ENCODE measurements around the gene PIWIL4. TPM values are rescaled to one million over a fixed set of nuclear protein-coding genes. Genes with fewer than 3 reads are reported as not detected.

Gene PIWIL4
- polyA plus RNA-seq, 1 of the 3 experiments (the other 2 are of a cell fraction), result 1.7 TPM

- WGBS (ENCODE audit: low lambda C conversion rate), result 67% methylated on average over 2 of the region's 2 CpGs
These were observed 21.3 kb downstream of the PIWIL4 start for GRCh38 chr11:94588366-94588942.

DNA sequence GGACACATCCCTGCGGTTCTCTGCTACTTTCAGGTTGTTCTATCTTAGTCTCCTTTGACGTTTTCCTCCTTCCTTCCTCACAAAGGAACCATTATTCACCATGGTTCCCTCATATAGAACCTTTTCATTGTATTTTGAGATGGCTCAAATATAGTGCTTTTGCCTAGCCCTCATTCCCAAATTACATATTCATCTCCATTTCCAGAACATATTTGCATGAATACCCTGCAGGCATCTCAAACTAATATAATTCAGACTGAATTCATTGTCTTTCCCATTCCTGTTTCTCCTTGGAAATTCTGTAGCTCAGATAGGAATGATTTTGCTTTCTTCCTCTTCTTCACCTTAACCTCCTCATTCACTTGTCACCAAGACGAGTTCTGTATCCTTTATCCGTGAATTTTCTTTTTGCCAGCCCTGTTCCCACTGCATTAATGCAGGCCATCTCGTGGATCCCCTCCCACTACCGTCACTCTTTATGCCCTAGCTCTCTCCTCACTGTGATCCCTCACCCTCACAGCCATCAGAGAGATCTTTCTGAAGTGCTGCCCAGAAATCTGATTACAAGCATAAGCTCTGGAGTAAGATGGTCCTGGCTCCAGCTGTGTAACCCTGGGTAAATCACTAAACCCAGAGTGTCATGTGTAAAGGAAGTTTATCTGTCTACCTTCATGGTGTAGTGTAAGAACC is 23.3 kb downstream of the PIWIL4 start:
- CTCF ChIA-PET, result interaction anchor here (1.0 to 1.8 kb wide), 2 partner anchors 33 to 307 kb away, joined by 4 to 5 read pairs; no protein-coding TSS in a partner anchor
- no peaks in the 10 kb centered on the region for H3K79me2 ChIP-seq (ENCODE audit: insufficient read depth)
- no peaks in the 10 kb centered on the region for H4K20me1 ChIP-seq (ENCODE audit: insufficient read depth)
- H3K9ac ChIP-seq, result no peak overlapping the region
- no peaks in the 10 kb centered on the region; a peak in 1 of 4 replicates for H3K4me1 ChIP-seq (ENCODE audit: control insufficient read depth in 1 of 2, insufficient read depth in 2 of 2, low read depth in 1 of 2, low read length in 1 of 2)
- no peak overlapping the region for H3K4me3 ChIP-seq (ENCODE audit: low read depth in 2 of 2, low read length in 1 of 2)
- no peaks in the 10 kb centered on the region for H3K9me2 ChIP-seq
- H2AFZ ChIP-seq (ENCODE audit: low read depth), result no peak overlapping the region
- WGBS (ENCODE audit: low lambda C conversion rate), result 70% methylated on average over 6 of the region's 6 CpGs
- no peaks in the 10 kb centered on the region for H3F3A ChIP-seq (replicated peaks; ENCODE audit: insufficient read depth)
- no peaks in the 10 kb centered on the region for H3K36me3 ChIP-seq (replicated peaks in 1 of 2; ENCODE audit: control insufficient read depth in 1 of 2, insufficient read depth in 2 of 2, low read length in 1 of 2)
- DNase-seq, result no peak
- no peak overlapping the region for H3K27ac ChIP-seq (ENCODE audit: low read depth in 2 of 2, low read length in 1 of 2)
- H3K9me3 ChIP-seq, result no peaks in the 10 kb centered on the region
- no peaks in the 10 kb centered on the region for H3K27me3 ChIP-seq (ENCODE audit: insufficient read depth)
- POLR2A ChIA-PET, result no interaction called here
- no peak overlapping the region for H3K4me2 ChIP-seq
- TF ChIP-seq, protein P1, sequence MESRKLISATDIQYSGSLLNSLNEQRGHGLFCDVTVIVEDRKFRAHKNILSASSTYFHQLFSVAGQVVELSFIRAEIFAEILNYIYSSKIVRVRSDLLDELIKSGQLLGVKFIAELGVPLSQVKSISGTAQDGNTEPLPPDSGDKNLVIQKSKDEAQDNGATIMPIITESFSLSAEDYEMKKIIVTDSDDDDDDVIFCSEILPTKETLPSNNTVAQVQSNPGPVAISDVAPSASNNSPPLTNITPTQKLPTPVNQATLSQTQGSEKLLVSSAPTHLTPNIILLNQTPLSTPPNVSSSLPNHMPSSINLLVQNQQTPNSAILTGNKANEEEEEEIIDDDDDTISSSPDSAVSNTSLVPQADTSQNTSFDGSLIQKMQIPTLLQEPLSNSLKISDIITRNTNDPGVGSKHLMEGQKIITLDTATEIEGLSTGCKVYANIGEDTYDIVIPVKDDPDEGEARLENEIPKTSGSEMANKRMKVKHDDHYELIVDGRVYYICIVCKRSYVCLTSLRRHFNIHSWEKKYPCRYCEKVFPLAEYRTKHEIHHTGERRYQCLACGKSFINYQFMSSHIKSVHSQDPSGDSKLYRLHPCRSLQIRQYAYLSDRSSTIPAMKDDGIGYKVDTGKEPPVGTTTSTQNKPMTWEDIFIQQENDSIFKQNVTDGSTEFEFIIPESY (IDR thresholded peaks at IDR 0.05; ENCODE audit: borderline replicate concordance, low read depth), result no peak
- TF ChIP-seq, protein P2, sequence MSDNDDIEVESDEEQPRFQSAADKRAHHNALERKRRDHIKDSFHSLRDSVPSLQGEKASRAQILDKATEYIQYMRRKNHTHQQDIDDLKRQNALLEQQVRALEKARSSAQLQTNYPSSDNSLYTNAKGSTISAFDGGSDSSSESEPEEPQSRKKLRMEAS (IDR thresholded peaks at IDR 0.05; ENCODE audit: low read depth), result no peak
- TF ChIP-seq FOXJ3 (CRISPR knock-in tag; IDR thresholded peaks at IDR 0.05), result no peak
- no peak for TF ChIP-seq TCF12 (IDR thresholded peaks at IDR 0.05)
- TF ChIP-seq EP300 (IDR thresholded peaks at IDR 0.05; ENCODE audit: borderline replicate concordance in 1 of 2, low read depth in 1 of 2, low read length in 1 of 2), result no peak
- TF ChIP-seq, protein P3, sequence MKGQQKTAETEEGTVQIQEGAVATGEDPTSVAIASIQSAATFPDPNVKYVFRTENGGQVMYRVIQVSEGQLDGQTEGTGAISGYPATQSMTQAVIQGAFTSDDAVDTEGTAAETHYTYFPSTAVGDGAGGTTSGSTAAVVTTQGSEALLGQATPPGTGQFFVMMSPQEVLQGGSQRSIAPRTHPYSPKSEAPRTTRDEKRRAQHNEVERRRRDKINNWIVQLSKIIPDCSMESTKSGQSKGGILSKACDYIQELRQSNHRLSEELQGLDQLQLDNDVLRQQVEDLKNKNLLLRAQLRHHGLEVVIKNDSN (IDR thresholded peaks at IDR 0.05; ENCODE audit: borderline replicate concordance, low read depth), result no peak
- TF ChIP-seq ELF1 (IDR thresholded peaks at IDR 0.05), result no peak
- no peak for TF ChIP-seq JUND (IDR thresholded peaks at IDR 0.05)
- no peak for TF ChIP-seq MEF2A (IDR thresholded peaks at IDR 0.05; ENCODE audit: borderline replicate concordance, low read depth)
- no peak for TF ChIP-seq FOXM1 (IDR thresholded peaks at IDR 0.05; ENCODE audit: low read depth)
- TF ChIP-seq TAF1 (IDR thresholded peaks at IDR 0.05; ENCODE audit: borderline replicate concordance, low read depth, low read length), result no peak

More at GRCh38 chr11:94588366-94588942, 21.3 kb downstream of the PIWIL4 start:
- H3K4me1 ChIP-seq (ENCODE audit: control insufficient read depth in 1 of 2, insufficient read depth in 2 of 2, low read depth in 1 of 2, low read length in 1 of 2), result no peaks in the 10 kb centered on the region; a peak in 1 of 4 replicates
- no peaks in the 10 kb centered on the region for H3K36me3 ChIP-seq (replicated peaks in 1 of 2; ENCODE audit: control insufficient read depth in 1 of 2, insufficient read depth in 2 of 2, low read length in 1 of 2)
- H3K79me2 ChIP-seq (ENCODE audit: insufficient read depth), result no peaks in the 10 kb centered on the region
- TF ChIP-seq REST (IDR thresholded peaks at IDR 0.05; ENCODE audit: low read depth, low read length), result peak; percentile 54; the same call in 1 of the 2 replicates
- TF ChIP-seq, protein P3 (IDR thresholded peaks at IDR 0.05; ENCODE audit: borderline replicate concordance, low read depth), result no peak
- no peak for TF ChIP-seq RFX5 (IDR thresholded peaks at IDR 0.05; ENCODE audit: low read length)
- no peak for TF ChIP-seq FOSL2 (IDR thresholded peaks at IDR 0.05; ENCODE audit: borderline replicate concordance, low read depth)
- TF ChIP-seq EZH2phosphoT487 (IDR thresholded peaks at IDR 0.05; ENCODE audit: borderline replicate concordance, low read depth), result no peak
- POLR2A ChIA-PET, result no interaction called here
- no peak overlapping the region for H3K27ac ChIP-seq (ENCODE audit: low read depth in 2 of 2, low read length in 1 of 2)
- H3K4me3 ChIP-seq (ENCODE audit: low read depth in 2 of 2, low read length in 1 of 2), result no peak overlapping the region
- H2AFZ ChIP-seq (ENCODE audit: low read depth), result no peak overlapping the region
- H3F3A ChIP-seq (replicated peaks; ENCODE audit: insufficient read depth), result no peaks in the 10 kb centered on the region
- no peak overlapping the region for H3K4me2 ChIP-seq
- H4K20me1 ChIP-seq (ENCODE audit: insufficient read depth), result no peaks in the 10 kb centered on the region
- CTCF ChIA-PET, result interaction anchor here (0.9 to 2.4 kb wide), 3 partner anchors 9 to 34 kb away, joined by 4 to 11 read pairs (median 6); no protein-coding TSS in a partner anchor
- DNase-seq, result no peak
- H3K9me2 ChIP-seq, result no peaks in the 10 kb centered on the region
- H3K9me3 ChIP-seq, result no peaks in the 10 kb centered on the region
- H3K9ac ChIP-seq, result no peak overlapping the region
- no peaks in the 10 kb centered on the region for H3K27me3 ChIP-seq (ENCODE audit: insufficient read depth)

Data from SK-N-SH (cell line).